ENCODE results near the gene IZUMO4. TPM values are rescaled to one million over a fixed set of nuclear protein-coding genes. Genes with fewer than 3 reads are reported as not detected.

Gene IZUMO4
- total RNA-seq, 1 experiment from 2014 or later, result 1.4 TPM

DNA sequence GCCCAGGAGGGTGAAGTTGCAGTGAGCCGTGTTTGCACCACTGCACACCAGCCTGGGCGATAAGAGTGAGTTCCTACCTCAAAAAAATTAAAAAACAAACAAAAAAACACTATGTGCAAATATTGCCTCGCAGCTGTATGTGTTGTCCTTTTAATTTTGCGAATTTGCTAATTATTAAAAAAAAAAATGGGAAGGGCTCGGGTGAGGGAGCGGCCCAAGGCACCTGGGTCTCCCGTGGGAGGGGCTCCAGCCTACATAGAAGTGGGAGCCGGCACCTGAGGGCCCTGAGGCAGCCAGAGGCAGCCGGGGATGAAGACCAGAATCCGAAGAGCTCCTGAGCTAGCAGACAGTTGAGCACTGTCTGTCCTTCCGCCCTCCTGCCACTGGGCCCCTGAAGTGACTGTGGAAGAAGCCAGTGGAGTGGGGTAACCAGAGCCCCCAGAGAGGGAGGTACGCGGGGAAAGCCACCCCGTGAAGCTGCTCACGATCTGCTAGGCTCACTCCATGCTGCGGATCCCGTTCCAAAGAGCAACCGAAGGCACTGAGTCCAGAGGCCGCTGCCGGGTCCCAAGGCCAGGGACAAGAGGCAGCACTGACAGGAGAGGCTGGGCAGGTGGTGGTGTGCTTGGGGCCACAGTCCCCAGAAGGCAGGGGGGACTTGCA, 6.5 kb downstream of the IZUMO4 start:
- DNase-seq (ENCODE audit: low read depth), result no peak

DNA sequence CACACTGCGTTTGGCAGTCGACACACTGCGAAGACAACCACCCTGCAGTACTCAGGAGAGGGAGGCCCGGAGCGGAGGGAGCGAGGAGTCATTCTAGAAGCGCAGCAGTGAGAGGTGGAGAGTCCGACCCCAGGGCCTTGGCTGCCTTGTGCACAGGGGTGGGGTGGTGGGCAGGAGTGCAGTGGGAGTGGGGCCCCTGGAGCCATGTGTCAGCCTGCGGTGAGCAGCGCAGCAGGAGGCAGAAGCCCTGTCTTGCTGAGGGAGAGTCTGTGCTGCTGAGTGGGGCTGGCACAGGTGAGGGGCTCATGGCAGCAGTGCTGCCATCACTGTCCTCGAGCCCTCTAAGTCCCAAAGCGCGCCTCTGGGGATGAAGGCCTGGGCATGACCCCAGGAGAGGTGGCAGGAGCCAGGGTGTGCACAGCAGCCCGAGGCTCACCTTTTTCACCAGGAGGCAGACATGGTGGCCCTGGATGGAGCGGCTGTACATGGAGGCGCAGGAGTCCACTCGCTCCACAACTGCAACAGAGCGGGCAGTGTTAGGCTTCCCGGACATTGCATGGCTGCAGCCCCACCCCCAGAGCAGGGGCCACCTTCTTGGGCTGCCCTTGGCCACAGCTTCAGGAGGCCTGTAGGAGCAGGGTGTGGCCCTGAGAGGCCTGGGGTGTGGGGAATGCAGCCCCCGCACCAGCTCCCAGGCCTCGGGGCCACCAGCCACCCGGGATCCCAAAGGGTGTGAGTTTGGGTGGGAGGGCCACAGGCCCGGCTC, 11.7 kb downstream of the IZUMO4 start:
- DNase-seq (ENCODE audit: low read depth), result no peak

DNA sequence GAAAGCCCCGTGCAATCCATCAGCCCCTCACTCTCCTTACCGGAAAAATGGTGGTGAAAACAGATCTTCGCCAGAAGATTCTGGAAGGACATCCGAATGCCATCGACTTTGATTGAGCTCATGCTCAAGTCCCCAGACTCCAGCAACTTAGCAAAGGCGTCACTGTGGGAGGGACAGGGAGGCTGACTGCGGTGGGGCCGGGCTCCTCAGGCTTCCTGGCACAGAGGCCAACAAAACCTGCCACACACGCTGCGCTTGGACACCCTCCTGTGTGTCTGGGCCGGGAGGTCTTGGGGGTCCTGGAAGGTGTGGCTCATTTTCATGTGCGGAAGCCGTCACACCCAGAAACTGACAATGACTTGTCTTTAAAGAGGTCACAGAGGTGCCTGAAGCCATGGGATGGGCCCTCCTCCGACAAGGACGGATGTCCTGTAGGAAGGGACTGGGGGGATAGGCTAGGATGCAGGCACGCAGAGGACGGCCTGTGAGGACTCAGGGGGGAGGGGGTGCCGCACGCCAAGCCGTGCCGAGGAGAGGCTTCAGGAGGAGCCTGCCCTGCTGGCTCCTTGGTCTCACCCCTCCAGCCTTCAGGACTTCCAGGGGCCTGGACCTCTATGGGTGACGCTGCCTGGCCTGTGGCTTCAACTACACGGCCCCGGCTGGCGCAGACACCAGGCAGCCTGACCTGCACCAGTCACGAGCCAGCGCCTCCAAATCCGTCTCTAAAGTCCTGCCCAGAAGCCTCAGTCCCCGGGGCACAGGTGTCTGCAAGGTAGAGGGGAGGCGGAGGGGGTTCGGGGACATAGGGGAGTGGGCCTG, 12.5 kb downstream of the IZUMO4 start:
- DNase-seq (ENCODE audit: low read depth), result no peak

- no peak for DNase-seq (ENCODE audit: low read depth)
Observed at GRCh38 chr19:2110822-2111221, 14.1 kb downstream of the IZUMO4 start.

GRCh38 chr19:2111425-2111824, 14.7 kb downstream of the IZUMO4 start:
- DNase-seq (ENCODE audit: low read depth), result no peak

DNA sequence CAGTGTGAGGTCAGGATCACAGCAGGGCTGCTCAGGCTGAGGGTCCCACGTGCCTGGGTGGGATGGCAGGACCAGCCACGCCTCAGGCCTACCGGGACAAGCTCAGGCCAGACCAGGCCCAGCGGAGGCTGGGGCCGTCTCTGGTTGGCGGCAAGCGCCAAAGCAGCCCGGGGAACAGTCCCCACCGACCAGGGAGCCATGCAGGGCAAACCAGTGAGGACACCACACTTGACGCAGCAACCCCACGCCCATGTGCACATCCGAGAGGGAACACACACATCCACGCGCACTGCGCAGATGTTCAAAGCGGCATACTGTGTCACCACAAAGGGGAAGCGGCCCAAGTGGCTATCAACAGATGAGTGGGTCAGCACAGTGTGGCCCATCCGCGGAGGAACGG, 15.2 kb downstream of the IZUMO4 start:
- DNase-seq (ENCODE audit: low read depth), result no peak

GRCh38 chr19:2112516-2113320, 16.0 kb downstream of the IZUMO4 start:
- DNase-seq (ENCODE audit: low read depth), result no peak

GRCh38 chr19:2113439-2114211, 16.9 kb downstream of the IZUMO4 start:
- no peak for DNase-seq (ENCODE audit: low read depth)

GRCh38 chr19:2114218-2114617, 17.5 kb downstream of the IZUMO4 start:
- DNase-seq (ENCODE audit: low read depth), result no peak

GRCh38 chr19:2114821-2115220, 18.1 kb downstream of the IZUMO4 start:
- DNase-seq (ENCODE audit: low read depth), result no peak

GRCh38 chr19:2115324-2115723, 18.6 kb downstream of the IZUMO4 start:
- DNase-seq (ENCODE audit: low read depth), result no peak

- DNase-seq (ENCODE audit: low read depth), result no peak
Observed at GRCh38 chr19:2115911-2116426, 19.3 kb downstream of the IZUMO4 start.

GRCh38 chr19:2116507-2116906, 19.8 kb downstream of the IZUMO4 start:
- no peak for DNase-seq (ENCODE audit: low read depth)

- DNase-seq (ENCODE audit: low read depth), result no peak
Observed at GRCh38 chr19:2117215-2117960, 20.7 kb downstream of the IZUMO4 start.

DNA sequence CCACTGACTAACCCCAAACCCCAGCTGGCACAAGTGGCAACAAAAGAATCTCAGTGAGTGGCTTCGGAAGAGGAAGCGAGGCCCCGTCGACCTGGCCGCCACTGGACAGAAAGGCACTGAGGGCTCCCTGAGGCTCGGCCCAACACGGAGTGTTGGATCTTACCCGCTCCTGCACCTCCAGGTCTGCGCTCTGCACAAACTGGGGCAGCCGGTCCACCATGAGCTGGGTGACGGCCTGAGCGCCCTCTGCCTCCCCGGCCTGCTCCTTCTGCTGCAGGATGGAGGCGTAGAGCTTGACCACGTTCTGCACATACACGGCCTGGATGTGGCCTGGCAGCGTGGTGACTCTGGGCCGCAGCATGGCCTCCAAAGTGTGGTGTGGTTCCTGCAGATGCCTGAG, 21.7 kb downstream of the IZUMO4 start:
- DNase-seq (ENCODE audit: low read depth), result no peak

- DNase-seq (ENCODE audit: low read depth), result no peak
Observed at GRCh38 chr19:2119921-2120785, 23.4 kb downstream of the IZUMO4 start.

DNA sequence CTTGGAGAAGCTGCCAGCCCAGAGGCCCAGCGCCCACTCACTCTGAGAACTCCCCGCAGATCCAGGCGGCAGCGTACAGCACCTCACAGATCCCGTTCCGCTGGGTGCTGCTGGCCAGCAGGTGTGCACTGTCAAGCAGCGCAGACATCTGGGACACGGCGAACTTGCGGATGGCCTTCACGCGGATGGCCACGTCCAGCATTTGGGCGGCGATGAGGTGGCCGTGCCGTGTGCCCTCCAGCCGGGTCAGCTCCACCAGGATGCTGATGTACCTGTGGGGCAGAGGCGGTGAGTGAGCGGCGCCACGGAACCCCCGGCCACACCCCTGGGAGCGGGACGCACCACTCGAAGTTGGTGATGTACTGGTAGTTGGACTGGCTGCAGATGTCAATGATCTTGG, 24.1 kb downstream of the IZUMO4 start:
- DNase-seq (ENCODE audit: low read depth), result no peak

- DNase-seq (ENCODE audit: low read depth), result no peak
Observed at GRCh38 chr19:2121416-2122051, 24.8 kb downstream of the IZUMO4 start.

DNA sequence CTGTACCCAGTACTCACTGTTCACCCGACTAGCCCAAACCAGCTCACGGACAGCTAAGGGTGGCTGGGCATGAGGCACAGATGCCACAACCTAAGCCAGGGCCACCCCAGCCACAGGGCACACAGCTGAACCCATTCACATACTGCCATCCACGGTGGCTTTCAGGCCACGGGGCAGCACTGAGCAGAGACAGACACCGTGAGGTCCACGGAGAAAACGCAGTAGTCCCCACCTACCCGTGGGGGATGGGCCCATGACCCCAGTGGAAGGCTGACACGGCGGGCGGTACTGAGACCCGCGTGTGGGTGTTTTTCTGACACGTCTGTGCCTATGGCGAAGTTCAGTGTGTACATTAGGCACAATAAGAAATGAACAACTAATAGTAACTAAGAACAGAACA, 25.5 kb downstream of the IZUMO4 start:
- no peak for DNase-seq (ENCODE audit: low read depth)
